Fibroblast of the conjunctiva (primary cell): ENCODE measurements around the gene NTN1.

Source experiments
- DNase-seq: peaks from one replicate; pipeline ENCODE4 v3.0.0-alpha.2; 2010; ENCODE audit warnings: low read depth

NTN1 gene

GRCh38 chr17:9199571-9200551 lies 178.6 kb downstream of the NTN1 start:
- no peak for DNase-seq

- DNase-seq, result no peak
These were observed 179.5 kb downstream of the NTN1 start for GRCh38 chr17:9200699-9201359.

GRCh38 chr17:9202532-9202931 lies 181.2 kb downstream of the NTN1 start:
- no peak for DNase-seq

GRCh38 chr17:9203771-9204425 lies 182.6 kb downstream of the NTN1 start:
- no peak for DNase-seq

GRCh38 chr17:9204637-9205329 lies 183.5 kb downstream of the NTN1 start:
- DNase-seq, result no peak

GRCh38 chr17:9205520-9206409 lies 184.5 kb downstream of the NTN1 start:
- no peak for DNase-seq

- no peak for DNase-seq
These were observed 185.0 kb downstream of the NTN1 start for GRCh38 chr17:9206410-9206703.

GRCh38 chr17:9206741-9207332 lies 185.5 kb downstream of the NTN1 start:
- no peak for DNase-seq

- DNase-seq, result no peak
These were observed 187.2 kb downstream of the NTN1 start for GRCh38 chr17:9208381-9209105.

GRCh38 chr17:9209347-9209746 lies 188.0 kb downstream of the NTN1 start:
- no peak for DNase-seq

GRCh38 chr17:9209781-9210370 lies 188.6 kb downstream of the NTN1 start:
- no peak for DNase-seq

- no peak for DNase-seq
These were observed 189.9 kb downstream of the NTN1 start for GRCh38 chr17:9211133-9211765.

- DNase-seq, result no peak
These were observed 191.3 kb downstream of the NTN1 start for GRCh38 chr17:9212376-9213302.

- DNase-seq, result no peak
These were observed 192.0 kb downstream of the NTN1 start for GRCh38 chr17:9213303-9213640.

GRCh38 chr17:9215465-9215864 lies 194.2 kb downstream of the NTN1 start:
- no peak for DNase-seq

GRCh38 chr17:9217151-9218056 lies 196.1 kb downstream of the NTN1 start:
- DNase-seq, result peak; percentile 59

- no peak for DNase-seq
These were observed 196.8 kb downstream of the NTN1 start for GRCh38 chr17:9218064-9218635.
